GM23248 (cell line): ENCODE results near the gene DEPP1.

Experiments
- EZH2 ChIP-seq: fragments of 200-600 bp; sonication (generic); IDR thresholded peaks from 2 replicates; pipeline ENCODE4 v1.6.1; 2018; ENCODE audit warnings: antibody characterized with exemption, mild to moderate bottlenecking; ENCODE audit not compliant: insufficient read depth, poor library complexity, severe bottlenecking
- EZH2phosphoT487 ChIP-seq: fragments of 200-600 bp; sonication (generic); IDR thresholded peaks from 2 replicates; pipeline ENCODE4 v1.6.1; 2018; ENCODE audit warnings: antibody characterized with exemption, moderate library complexity, mild to moderate bottlenecking, low read depth; ENCODE audit not compliant: insufficient read depth

DNA sequence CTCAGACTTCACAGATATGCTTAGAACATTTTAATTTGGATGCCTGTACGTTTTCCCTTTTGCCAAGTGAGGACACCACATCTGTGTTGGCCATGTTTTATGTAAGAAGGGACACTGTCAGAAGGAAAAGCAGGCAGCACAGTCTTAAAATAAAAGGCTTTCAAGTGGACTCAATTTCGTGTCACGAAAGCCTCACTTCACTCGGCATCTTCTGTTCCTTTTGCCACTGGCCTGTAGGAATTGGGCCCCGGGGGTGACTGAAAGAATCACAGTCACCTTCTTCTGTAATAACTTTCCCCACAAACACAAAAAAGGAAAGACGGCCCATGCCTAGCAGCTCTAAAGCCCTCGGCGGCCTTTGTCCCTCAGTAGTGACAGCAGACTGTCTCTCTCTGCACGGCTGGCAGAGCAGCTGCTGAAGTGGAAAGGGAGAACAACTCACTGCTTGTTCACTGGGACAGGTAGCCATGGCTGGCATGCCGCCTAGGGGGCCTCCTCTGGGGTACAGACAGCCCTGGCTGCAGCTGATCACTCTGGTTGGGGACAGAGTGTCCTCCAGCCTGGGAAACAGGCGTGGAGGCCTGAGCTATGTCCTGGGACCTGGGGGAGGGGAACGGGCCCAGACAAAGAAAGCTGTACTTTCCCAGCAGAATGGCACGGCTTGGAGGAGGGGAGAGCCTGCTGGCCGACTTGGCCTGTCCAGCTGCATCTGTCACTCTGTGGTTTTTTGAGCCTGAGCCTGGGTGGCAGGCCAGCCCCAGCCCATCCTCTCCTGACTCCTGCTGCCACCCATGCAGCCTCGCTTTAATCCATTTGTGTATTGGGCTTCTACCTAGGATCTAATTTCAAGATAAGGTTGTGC, 14.6 kb downstream of the DEPP1 start:
- no peak for TF ChIP-seq EZH2
- no peak for TF ChIP-seq EZH2phosphoT487
